K562 (cell line): ENCODE data around the gene HOXB1. TPM values are rescaled to one million over a fixed set of nuclear protein-coding genes. Genes with fewer than 3 reads are reported as not detected.

Experiments used
- DNMT1 ChIP-seq: fragments of 450-650 bp; IDR thresholded peaks from 2 replicates; pipeline ENCODE4 v1.6.1; 2016; ENCODE audit warnings: antibody characterized with exemption, mild to moderate bottlenecking
- EHMT2 ChIP-seq: fragments of 450-650 bp; IDR thresholded peaks from 2 replicates; pipeline ENCODE4 v1.6.1; 2018; ENCODE audit warnings: antibody characterized with exemption
- EWSR1 ChIP-seq: fragments of 450-650 bp; IDR thresholded peaks from 2 replicates; pipeline ENCODE4 v1.6.1; 2018; ENCODE audit warnings: borderline replicate concordance, mild to moderate bottlenecking, low read depth, moderate library complexity; ENCODE audit not compliant: partially characterized antibody
- L3MBTL2 ChIP-seq: fragments of 450-650 bp; IDR thresholded peaks from 2 replicates; pipeline ENCODE4 v1.6.1; 2016; ENCODE audit warnings: mild to moderate bottlenecking, moderate library complexity
- TAF15 ChIP-seq: fragments of 200-400 bp; formaldehyde crosslinking; IDR thresholded peaks from 2 replicates; pipeline ENCODE4 v1.6.1; 2017; ENCODE audit warnings: mild to moderate bottlenecking, low read depth, low read length, moderate library complexity
- TCF7 ChIP-seq: sonication (generic); IDR thresholded peaks from 2 replicates; pipeline ENCODE4 v1.6.1; 2016; ENCODE audit warnings: antibody characterized with exemption, borderline replicate concordance
- polyA plus RNA-seq, 8 experiments: library from polyadenylated mRNA; depleted of rRNA in 4 of 8; stranded (reverse) in 5 of 8; unstranded in 3 of 8; fragments of >200 nt; fragmentation: Nextera tagmentation in 2 of 8; fragmentation: Illumina TruSeq in 1 of 8; extraction: Ambion mirVana in 2 of 8; extraction: Trizol in 1 of 8; gene quantifications; 2 replicates each; pipeline versions ENCODE4 v1.2.1 to v1.2.3, GENCODE V29; 2011 to 2014; ENCODE audit warnings: inconsistent platforms in 1 of 8, missing spikeins in 1 of 8
- total RNA-seq, 7 experiments: library from RNA; depleted of rRNA in 6 of 7; stranded (reverse); fragments of >200 nt in 6 of 7; fragmentation: Illumina TruSeq in 2 of 7; extraction: Trizol in 2 of 7; gene quantifications; 2 replicates each; pipeline versions ENCODE4 v1.2.1 to v1.2.3, GENCODE V29; 2011 to 2021; ENCODE audit warnings: low replicate concordance in 1 of 7
- TF ChIP-seq, protein P1 (sequence below), 2 experiments: fragments of 450-650 bp in 1 of 2; IDR thresholded peaks; 2 replicates each; pipeline ENCODE4 v1.6.1; 2011 to 2017; ENCODE audit warnings: low read depth in 2 of 2, antibody characterized with exemption in 1 of 2, borderline replicate concordance in 1 of 2, low read length in 1 of 2, mild to moderate bottlenecking in 1 of 2, mixed read lengths in 1 of 2; ENCODE audit not compliant: control insufficient read depth in 1 of 2
- TF ChIP-seq, protein P2 (sequence below): fragments of 450-650 bp; IDR thresholded peaks from 2 replicates; pipeline ENCODE4 v1.6.1; 2016; ENCODE audit warnings: mild to moderate bottlenecking, moderate library complexity
- TF ChIP-seq, protein P3 (sequence below), 2 experiments: fragments of 150-350 bp in 1 of 2; IDR thresholded peaks; 2 replicates each; pipeline ENCODE4 v1.6.1; 2012 to 2016; ENCODE audit warnings: low read depth in 2 of 2, low read length in 2 of 2, mild to moderate bottlenecking in 1 of 2, moderate library complexity in 1 of 2

Gene HOXB1
- total and polyA plus RNA-seq, 9 of the 15 experiments (the other 6 are each of a cell fraction or from before 2014, with no cell fraction given), result 0.04 TPM; not detected in 8

DNA sequence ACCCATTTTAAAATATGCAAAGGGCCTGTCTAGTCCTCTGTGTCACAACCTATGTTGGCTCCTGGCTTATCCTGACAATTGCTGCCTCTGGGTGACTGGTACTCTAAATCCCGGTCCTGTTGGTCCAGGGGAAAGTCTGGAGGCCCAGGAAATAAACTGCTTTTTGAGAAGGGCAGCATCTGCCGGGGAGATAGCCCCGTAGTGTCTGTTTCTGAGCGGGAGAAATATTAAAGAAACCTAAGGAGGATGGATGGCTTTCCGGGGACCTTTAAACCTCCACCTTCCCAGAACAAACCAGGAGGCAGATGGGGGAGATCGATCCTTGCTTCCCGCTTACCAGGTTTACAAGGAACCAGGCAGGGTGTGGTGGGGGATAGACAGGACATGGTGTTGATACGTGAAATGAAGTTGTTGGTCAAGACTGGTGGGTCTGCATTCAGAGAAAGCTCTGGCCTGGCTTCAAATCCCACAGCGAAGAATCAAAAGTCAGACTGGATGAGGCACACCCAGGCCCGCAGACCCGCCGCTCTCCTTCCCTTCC, 10.3 kb upstream of the HOXB1 start (continued):
- TF ChIP-seq, protein P1, sequence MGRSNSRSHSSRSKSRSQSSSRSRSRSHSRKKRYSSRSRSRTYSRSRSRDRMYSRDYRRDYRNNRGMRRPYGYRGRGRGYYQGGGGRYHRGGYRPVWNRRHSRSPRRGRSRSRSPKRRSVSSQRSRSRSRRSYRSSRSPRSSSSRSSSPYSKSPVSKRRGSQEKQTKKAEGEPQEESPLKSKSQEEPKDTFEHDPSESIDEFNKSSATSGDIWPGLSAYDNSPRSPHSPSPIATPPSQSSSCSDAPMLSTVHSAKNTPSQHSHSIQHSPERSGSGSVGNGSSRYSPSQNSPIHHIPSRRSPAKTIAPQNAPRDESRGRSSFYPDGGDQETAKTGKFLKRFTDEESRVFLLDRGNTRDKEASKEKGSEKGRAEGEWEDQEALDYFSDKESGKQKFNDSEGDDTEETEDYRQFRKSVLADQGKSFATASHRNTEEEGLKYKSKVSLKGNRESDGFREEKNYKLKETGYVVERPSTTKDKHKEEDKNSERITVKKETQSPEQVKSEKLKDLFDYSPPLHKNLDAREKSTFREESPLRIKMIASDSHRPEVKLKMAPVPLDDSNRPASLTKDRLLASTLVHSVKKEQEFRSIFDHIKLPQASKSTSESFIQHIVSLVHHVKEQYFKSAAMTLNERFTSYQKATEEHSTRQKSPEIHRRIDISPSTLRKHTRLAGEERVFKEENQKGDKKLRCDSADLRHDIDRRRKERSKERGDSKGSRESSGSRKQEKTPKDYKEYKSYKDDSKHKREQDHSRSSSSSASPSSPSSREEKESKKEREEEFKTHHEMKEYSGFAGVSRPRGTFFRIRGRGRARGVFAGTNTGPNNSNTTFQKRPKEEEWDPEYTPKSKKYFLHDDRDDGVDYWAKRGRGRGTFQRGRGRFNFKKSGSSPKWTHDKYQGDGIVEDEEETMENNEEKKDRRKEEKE (IDR thresholded peaks at IDR 0.05; ENCODE audit: borderline replicate concordance in 1 of 2, control insufficient read depth in 1 of 2, low read depth in 2 of 2, low read length in 1 of 2), result no peak
- no peak for TF ChIP-seq TCF7
- TF ChIP-seq, protein P2, sequence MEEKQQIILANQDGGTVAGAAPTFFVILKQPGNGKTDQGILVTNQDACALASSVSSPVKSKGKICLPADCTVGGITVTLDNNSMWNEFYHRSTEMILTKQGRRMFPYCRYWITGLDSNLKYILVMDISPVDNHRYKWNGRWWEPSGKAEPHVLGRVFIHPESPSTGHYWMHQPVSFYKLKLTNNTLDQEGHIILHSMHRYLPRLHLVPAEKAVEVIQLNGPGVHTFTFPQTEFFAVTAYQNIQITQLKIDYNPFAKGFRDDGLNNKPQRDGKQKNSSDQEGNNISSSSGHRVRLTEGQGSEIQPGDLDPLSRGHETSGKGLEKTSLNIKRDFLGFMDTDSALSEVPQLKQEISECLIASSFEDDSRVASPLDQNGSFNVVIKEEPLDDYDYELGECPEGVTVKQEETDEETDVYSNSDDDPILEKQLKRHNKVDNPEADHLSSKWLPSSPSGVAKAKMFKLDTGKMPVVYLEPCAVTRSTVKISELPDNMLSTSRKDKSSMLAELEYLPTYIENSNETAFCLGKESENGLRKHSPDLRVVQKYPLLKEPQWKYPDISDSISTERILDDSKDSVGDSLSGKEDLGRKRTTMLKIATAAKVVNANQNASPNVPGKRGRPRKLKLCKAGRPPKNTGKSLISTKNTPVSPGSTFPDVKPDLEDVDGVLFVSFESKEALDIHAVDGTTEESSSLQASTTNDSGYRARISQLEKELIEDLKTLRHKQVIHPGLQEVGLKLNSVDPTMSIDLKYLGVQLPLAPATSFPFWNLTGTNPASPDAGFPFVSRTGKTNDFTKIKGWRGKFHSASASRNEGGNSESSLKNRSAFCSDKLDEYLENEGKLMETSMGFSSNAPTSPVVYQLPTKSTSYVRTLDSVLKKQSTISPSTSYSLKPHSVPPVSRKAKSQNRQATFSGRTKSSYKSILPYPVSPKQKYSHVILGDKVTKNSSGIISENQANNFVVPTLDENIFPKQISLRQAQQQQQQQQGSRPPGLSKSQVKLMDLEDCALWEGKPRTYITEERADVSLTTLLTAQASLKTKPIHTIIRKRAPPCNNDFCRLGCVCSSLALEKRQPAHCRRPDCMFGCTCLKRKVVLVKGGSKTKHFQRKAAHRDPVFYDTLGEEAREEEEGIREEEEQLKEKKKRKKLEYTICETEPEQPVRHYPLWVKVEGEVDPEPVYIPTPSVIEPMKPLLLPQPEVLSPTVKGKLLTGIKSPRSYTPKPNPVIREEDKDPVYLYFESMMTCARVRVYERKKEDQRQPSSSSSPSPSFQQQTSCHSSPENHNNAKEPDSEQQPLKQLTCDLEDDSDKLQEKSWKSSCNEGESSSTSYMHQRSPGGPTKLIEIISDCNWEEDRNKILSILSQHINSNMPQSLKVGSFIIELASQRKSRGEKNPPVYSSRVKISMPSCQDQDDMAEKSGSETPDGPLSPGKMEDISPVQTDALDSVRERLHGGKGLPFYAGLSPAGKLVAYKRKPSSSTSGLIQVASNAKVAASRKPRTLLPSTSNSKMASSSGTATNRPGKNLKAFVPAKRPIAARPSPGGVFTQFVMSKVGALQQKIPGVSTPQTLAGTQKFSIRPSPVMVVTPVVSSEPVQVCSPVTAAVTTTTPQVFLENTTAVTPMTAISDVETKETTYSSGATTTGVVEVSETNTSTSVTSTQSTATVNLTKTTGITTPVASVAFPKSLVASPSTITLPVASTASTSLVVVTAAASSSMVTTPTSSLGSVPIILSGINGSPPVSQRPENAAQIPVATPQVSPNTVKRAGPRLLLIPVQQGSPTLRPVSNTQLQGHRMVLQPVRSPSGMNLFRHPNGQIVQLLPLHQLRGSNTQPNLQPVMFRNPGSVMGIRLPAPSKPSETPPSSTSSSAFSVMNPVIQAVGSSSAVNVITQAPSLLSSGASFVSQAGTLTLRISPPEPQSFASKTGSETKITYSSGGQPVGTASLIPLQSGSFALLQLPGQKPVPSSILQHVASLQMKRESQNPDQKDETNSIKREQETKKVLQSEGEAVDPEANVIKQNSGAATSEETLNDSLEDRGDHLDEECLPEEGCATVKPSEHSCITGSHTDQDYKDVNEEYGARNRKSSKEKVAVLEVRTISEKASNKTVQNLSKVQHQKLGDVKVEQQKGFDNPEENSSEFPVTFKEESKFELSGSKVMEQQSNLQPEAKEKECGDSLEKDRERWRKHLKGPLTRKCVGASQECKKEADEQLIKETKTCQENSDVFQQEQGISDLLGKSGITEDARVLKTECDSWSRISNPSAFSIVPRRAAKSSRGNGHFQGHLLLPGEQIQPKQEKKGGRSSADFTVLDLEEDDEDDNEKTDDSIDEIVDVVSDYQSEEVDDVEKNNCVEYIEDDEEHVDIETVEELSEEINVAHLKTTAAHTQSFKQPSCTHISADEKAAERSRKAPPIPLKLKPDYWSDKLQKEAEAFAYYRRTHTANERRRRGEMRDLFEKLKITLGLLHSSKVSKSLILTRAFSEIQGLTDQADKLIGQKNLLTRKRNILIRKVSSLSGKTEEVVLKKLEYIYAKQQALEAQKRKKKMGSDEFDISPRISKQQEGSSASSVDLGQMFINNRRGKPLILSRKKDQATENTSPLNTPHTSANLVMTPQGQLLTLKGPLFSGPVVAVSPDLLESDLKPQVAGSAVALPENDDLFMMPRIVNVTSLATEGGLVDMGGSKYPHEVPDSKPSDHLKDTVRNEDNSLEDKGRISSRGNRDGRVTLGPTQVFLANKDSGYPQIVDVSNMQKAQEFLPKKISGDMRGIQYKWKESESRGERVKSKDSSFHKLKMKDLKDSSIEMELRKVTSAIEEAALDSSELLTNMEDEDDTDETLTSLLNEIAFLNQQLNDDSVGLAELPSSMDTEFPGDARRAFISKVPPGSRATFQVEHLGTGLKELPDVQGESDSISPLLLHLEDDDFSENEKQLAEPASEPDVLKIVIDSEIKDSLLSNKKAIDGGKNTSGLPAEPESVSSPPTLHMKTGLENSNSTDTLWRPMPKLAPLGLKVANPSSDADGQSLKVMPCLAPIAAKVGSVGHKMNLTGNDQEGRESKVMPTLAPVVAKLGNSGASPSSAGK, result no peak
- no peak for TF ChIP-seq L3MBTL2
- TF ChIP-seq, protein P3, sequence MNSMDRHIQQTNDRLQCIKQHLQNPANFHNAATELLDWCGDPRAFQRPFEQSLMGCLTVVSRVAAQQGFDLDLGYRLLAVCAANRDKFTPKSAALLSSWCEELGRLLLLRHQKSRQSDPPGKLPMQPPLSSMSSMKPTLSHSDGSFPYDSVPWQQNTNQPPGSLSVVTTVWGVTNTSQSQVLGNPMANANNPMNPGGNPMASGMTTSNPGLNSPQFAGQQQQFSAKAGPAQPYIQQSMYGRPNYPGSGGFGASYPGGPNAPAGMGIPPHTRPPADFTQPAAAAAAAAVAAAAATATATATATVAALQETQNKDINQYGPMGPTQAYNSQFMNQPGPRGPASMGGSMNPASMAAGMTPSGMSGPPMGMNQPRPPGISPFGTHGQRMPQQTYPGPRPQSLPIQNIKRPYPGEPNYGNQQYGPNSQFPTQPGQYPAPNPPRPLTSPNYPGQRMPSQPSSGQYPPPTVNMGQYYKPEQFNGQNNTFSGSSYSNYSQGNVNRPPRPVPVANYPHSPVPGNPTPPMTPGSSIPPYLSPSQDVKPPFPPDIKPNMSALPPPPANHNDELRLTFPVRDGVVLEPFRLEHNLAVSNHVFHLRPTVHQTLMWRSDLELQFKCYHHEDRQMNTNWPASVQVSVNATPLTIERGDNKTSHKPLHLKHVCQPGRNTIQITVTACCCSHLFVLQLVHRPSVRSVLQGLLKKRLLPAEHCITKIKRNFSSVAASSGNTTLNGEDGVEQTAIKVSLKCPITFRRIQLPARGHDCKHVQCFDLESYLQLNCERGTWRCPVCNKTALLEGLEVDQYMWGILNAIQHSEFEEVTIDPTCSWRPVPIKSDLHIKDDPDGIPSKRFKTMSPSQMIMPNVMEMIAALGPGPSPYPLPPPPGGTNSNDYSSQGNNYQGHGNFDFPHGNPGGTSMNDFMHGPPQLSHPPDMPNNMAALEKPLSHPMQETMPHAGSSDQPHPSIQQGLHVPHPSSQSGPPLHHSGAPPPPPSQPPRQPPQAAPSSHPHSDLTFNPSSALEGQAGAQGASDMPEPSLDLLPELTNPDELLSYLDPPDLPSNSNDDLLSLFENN (IDR thresholded peaks at IDR 0.05; ENCODE audit: low read depth in 2 of 2, low read length in 2 of 2), result no peak
- TF ChIP-seq TAF15, result no peak
- TF ChIP-seq EHMT2, result no peak
- no peak for TF ChIP-seq EWSR1
- no peak for TF ChIP-seq DNMT1
